Measurements from ENCODE around the gene SRP68.
A peak's percentile ranks its signal among the peaks of the same experiment; 100 is the strongest.

The SRP68 gene

DNA sequence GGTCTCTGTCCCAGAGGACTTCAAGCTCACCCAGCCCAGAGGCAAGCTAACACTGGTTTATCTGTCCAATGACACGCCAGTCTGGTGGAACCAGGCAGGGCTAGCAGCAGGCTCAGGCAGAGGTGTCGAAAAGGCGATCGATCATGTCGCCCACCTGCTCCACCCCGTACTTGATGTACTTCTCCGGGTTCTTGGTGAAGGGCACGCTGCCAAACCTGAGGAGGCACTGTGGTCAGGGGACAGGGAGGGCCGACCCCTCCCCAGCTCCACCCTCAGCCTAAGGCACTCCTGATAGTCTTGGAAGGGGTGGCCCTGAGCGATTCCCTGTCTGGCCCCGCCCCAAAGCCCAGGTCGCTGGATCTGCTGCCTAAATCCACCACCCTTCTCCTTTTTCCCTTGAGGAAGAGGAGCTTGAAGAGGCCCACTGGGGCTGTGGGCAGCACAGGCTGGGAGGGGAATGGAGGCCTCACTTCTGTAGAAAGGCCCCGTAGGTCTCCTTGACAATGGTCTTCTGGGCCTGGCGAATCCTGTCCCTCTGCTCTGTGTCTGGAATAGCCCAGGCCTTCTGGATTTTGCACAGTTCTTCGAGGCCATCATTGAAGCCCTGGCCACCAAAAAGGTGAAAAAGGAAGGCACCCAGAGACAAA, 11.3 kb upstream of the SRP68 start:
- no peak for TF ChIP-seq FOXM1 (IDR thresholded peaks at IDR 0.05; ENCODE audit: borderline replicate concordance, low read depth)
- no peak for TF ChIP-seq TAF1 (IDR thresholded peaks at IDR 0.05; ENCODE audit: low read depth)
- TF ChIP-seq CREB1 (IDR thresholded peaks at IDR 0.05; ENCODE audit: low read depth): no peak
- no peak for TF ChIP-seq EP300 (IDR thresholded peaks at IDR 0.05; ENCODE audit: borderline replicate concordance)
- no peak for TF ChIP-seq TCF12 (IDR thresholded peaks at IDR 0.05; ENCODE audit: low read depth)
- TF ChIP-seq TEAD4 (IDR thresholded peaks at IDR 0.05): no peak
- TF ChIP-seq CEBPB (IDR thresholded peaks at IDR 0.05): no peak
- TF ChIP-seq NFIC (IDR thresholded peaks at IDR 0.05): no peak
- TF ChIP-seq, protein P1, sequence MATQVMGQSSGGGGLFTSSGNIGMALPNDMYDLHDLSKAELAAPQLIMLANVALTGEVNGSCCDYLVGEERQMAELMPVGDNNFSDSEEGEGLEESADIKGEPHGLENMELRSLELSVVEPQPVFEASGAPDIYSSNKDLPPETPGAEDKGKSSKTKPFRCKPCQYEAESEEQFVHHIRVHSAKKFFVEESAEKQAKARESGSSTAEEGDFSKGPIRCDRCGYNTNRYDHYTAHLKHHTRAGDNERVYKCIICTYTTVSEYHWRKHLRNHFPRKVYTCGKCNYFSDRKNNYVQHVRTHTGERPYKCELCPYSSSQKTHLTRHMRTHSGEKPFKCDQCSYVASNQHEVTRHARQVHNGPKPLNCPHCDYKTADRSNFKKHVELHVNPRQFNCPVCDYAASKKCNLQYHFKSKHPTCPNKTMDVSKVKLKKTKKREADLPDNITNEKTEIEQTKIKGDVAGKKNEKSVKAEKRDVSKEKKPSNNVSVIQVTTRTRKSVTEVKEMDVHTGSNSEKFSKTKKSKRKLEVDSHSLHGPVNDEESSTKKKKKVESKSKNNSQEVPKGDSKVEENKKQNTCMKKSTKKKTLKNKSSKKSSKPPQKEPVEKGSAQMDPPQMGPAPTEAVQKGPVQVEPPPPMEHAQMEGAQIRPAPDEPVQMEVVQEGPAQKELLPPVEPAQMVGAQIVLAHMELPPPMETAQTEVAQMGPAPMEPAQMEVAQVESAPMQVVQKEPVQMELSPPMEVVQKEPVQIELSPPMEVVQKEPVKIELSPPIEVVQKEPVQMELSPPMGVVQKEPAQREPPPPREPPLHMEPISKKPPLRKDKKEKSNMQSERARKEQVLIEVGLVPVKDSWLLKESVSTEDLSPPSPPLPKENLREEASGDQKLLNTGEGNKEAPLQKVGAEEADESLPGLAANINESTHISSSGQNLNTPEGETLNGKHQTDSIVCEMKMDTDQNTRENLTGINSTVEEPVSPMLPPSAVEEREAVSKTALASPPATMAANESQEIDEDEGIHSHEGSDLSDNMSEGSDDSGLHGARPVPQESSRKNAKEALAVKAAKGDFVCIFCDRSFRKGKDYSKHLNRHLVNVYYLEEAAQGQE (IDR thresholded peaks at IDR 0.05; ENCODE audit: low read depth): no peak

DNA sequence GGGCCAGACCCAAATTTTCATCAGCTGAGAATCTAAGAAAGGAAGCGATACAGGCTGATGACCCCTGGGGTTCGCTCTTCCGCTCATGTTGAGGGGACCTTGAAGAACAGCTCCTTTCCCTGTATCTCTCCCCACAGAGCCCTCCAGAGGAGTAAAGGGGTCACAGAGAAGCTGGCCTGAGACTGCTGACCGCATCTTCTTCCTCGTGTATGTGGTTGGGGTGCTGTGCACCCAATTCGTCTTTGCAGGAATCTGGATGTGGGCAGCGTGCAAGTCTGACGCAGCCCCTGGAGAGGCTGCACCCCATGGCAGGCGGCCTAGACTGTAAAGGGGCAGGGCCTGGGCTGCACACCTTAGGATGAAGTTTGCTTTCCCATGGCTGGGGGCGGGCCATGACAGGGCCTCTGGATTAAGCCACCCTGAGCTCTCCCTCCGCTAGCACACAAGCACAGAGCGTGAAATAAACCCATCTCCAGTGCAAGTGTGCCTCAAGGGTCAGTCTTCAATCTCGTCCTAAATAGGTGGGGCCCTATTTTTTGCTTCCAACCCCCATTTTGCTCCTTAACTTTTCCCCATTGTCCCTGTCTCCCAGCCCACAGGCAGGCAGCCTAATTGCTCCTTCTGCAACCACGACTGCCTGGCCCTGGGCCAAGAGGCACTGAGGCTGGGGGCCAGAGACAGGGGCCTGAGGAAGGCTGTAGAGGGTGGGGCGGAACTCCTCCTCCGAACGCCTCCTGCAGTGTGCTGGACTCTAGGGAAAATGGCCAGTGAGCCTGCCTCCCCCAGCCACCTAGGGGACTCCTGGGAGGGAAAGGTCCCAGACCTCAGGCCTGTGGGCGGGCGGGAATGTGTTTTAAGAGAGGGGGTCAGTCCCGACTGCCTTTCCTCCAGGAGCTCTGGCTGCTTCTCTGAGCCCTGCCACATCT, 10.3 kb upstream of the SRP68 start:
- TF ChIP-seq NFIC (IDR thresholded peaks at IDR 0.05) (peak; percentile 40), TAF1 (IDR thresholded peaks at IDR 0.05; ENCODE audit: low read depth) (no peak)

DNA sequence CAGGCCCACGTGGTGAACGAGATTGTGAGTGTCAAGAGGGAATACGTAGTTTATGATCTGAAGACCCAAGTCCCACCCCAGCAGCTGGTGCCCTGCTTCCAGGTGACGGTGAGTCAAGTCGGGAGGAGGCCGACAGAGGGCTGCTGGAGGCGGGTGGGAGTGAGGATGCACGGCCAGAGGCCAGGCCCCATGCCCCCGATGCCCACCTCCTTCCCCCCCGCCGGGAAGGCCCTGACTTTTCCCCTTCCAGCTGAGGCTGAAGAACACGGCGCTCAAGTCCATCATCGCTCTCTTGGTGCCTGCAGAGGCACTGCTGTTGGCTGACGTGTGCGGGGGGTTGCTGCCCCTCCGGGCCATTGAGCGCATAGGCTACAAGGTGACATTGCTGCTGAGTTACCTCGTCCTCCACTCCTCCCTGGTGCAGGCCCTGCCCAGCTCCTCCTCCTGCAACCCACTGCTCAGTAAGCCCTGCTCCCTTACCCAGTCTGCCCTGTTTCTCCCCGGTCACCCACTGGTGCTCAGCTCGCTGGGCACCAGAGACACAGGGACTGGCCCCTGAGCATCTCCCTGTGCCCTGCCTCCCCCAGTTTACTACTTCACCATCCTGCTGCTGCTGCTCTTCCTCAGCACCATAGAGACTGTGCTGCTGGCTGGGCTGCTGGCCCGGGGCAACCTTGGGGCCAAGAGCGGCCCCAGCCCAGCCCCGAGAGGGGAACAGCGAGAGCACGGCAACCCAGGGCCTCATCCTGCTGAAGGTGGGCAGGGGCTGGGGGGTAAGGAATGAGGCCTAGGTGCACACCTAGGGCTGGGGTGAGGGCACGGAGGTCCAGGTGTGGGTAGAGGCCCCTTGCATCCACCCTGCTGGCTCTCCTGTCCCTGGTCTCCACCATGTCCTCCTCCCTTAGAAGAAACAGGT, 9.2 kb upstream of the SRP68 start:
- TF ChIP-seq TEAD4 (IDR thresholded peaks at IDR 0.05): no peak

DNA sequence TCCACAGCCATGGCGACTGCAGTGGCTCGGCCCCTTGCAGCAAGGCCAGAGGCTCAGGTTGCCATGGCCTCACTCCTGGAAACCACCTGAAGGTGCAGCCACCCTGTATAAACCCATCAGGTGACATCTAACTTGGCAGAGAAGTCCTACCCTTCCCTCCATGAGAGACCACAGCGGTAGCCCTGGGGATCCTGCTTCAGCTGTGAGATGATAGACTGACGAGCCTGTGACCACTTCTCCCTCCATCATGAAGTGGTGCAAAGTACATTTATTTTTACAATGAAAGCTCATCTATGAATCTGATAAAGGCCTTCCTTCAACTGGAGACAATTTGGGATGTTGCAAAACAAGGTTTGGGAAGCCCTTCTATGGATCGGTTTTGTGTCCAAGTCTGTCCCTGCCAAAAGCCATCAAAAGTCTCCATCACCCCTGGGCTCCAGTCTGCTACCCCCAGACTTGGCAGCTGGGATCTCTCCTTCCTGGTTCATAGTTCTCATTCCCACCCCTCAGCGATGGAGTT, 8.5 kb upstream of the SRP68 start:
- TF ChIP-seq TCF12 (IDR thresholded peaks at IDR 0.05; ENCODE audit: low read depth) (no peak), ZBTB7A (IDR thresholded peaks at IDR 0.05; ENCODE audit: low read depth) (no peak), CREB1 (IDR thresholded peaks at IDR 0.05; ENCODE audit: low read depth) (no peak), FOXM1 (IDR thresholded peaks at IDR 0.05; ENCODE audit: borderline replicate concordance, low read depth) (no peak), TEAD4 (IDR thresholded peaks at IDR 0.05) (no peak), YY1 (IDR thresholded peaks at IDR 0.05; ENCODE audit: low read depth) (no peak), EGR1 (IDR thresholded peaks at IDR 0.05) (no peak), NFIC (IDR thresholded peaks at IDR 0.05) (no peak)
- TF ChIP-seq, protein P1 (IDR thresholded peaks at IDR 0.05; ENCODE audit: low read depth): no peak
- TF ChIP-seq, protein P2, sequence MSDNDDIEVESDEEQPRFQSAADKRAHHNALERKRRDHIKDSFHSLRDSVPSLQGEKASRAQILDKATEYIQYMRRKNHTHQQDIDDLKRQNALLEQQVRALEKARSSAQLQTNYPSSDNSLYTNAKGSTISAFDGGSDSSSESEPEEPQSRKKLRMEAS (IDR thresholded peaks at IDR 0.05): no peak

DNA sequence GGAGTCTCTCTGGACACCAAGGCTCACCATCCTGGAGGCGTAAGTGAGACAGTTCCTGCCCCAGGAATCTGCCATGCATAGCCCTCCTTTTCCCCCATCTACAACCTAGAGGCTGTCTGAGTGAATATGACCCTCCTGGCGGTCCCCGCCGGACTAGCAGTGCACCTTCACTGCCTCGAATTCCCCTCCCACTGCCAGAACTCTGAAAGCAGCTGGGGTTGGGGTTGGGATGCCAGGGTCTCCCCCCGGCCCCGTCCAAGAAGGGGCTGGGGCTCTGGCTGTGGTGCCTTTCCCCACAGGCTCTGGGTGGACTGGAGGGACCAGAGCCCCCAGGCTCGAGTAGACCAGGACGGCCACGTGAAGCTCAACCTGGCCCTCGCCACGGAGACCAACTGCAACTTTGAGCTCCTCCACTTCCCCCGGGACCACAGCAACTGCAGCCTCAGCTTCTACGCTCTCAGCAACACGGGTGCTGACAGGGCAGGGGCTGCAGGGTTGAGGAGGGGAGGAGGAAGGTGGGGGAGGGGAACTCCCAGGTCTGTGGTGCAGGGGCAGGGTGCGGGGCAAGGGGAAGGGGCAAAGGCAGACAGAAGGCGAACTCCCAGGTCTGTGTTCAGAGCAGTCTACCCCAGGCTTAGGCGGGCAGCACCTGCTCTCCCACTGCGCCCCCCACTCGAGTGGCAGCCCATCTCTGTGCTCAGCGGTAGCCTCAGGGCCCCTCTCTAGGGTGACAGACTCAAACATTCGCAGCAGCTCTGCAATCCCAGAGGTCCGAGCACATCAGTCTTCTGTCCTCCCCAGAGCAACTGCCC, 7.8 kb upstream of the SRP68 start:
- TF ChIP-seq RAD21 (IDR thresholded peaks at IDR 0.05; ENCODE audit: low read depth): no peak
- TF ChIP-seq YY1 (IDR thresholded peaks at IDR 0.05; ENCODE audit: low read depth): no peak
- TF ChIP-seq ZBTB7A (IDR thresholded peaks at IDR 0.05; ENCODE audit: low read depth): no peak
- no peak for TF ChIP-seq FOXM1 (IDR thresholded peaks at IDR 0.05; ENCODE audit: borderline replicate concordance, low read depth)
- TF ChIP-seq, protein P3, sequence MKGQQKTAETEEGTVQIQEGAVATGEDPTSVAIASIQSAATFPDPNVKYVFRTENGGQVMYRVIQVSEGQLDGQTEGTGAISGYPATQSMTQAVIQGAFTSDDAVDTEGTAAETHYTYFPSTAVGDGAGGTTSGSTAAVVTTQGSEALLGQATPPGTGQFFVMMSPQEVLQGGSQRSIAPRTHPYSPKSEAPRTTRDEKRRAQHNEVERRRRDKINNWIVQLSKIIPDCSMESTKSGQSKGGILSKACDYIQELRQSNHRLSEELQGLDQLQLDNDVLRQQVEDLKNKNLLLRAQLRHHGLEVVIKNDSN (IDR thresholded peaks at IDR 0.05): no peak
- no peak for TF ChIP-seq NFIC (IDR thresholded peaks at IDR 0.05)
- TF ChIP-seq, protein P2 (IDR thresholded peaks at IDR 0.05): no peak
- TF ChIP-seq CREB1 (IDR thresholded peaks at IDR 0.05; ENCODE audit: low read depth): no peak
- no peak for TF ChIP-seq EGR1 (IDR thresholded peaks at IDR 0.05)
- TF ChIP-seq, protein P1 (IDR thresholded peaks at IDR 0.05; ENCODE audit: low read depth): no peak
- TF ChIP-seq TCF12 (IDR thresholded peaks at IDR 0.05; ENCODE audit: low read depth): no peak; the same call in 1 of the 2 replicates
- TF ChIP-seq EP300 (IDR thresholded peaks at IDR 0.05; ENCODE audit: borderline replicate concordance): no peak
- no peak for TF ChIP-seq CEBPB (IDR thresholded peaks at IDR 0.05)
- TF ChIP-seq TEAD4 (IDR thresholded peaks at IDR 0.05): no peak
- TF ChIP-seq TAF1 (IDR thresholded peaks at IDR 0.05; ENCODE audit: low read depth): no peak

Measured in Ishikawa (cell line).